Kidney epithelial cell (primary cell): Measurements from ENCODE around the gene SCAMP4. TPM values are rescaled to one million over a fixed set of nuclear protein-coding genes. Genes with fewer than 3 reads are reported as not detected.

Source experiments
- DNase-seq: peaks from one replicate; pipeline ENCODE4 v3.0.0-alpha.2; 2010; ENCODE audit warnings: low read depth
- H3K27me3 ChIP-seq: 2 replicates; pipeline ENCODE4 v1.6.0; 2011; ENCODE audit warnings: low read length; ENCODE audit not compliant: control insufficient read depth, insufficient read depth
- H3K36me3 ChIP-seq: 2 replicates; pipeline ENCODE4 v1.5.1; 2011; ENCODE audit warnings: low read length; ENCODE audit not compliant: control insufficient read depth, insufficient read depth
- H3K4me3 ChIP-seq: 2 replicates; pipeline ENCODE4 v1.5.1; 2011; ENCODE audit warnings: low read depth, mild to moderate bottlenecking, control low read depth, low read length
- CTCF ChIP-seq: IDR thresholded peaks from 2 replicates; pipeline ENCODE4 v1.5.1; 2011; ENCODE audit warnings: mild to moderate bottlenecking, moderate library complexity, low read length, control low read depth, inconsistent platforms; ENCODE audit not compliant: insufficient read depth, poor library complexity, severe bottlenecking
- total RNA-seq: library from RNA; depleted of rRNA; stranded (reverse); fragments of >200 nt; gene quantifications from 2 replicates; pipeline ENCODE4 v1.2.3, GENCODE V29; 2015

The SCAMP4 gene
- total RNA-seq, 1 donor from 2014 or later, result 178 TPM

- TF ChIP-seq CTCF, result no peak
- Histone ChIP-seq H3K36me3 (peaks cover 3% of the 10 kb centered on the region), H3K4me3 (no peak overlapping the region), H3K27me3 (no peaks in the 10 kb centered on the region)
- no peak for DNase-seq
Measured at GRCh38 chr19:1921825-1922224, 16.6 kb downstream of the SCAMP4 start.

- no peaks in the 10 kb centered on the region for H3K27me3 ChIP-seq
- DNase-seq, result no peak
- no peak for TF ChIP-seq CTCF
- peaks cover 3% of the 10 kb centered on the region for H3K36me3 ChIP-seq
- no peak overlapping the region for H3K4me3 ChIP-seq
Measured at GRCh38 chr19:1922803-1923202, 17.6 kb downstream of the SCAMP4 start.

GRCh38 chr19:1923319-1923718, 18.1 kb downstream of the SCAMP4 start:
- no peak for TF ChIP-seq CTCF
- no peak for DNase-seq
- H3K4me3 ChIP-seq, result no peak overlapping the region
- H3K27me3 ChIP-seq, result no peaks in the 10 kb centered on the region
- peaks cover 3% of the 10 kb centered on the region for H3K36me3 ChIP-seq

- no peak for TF ChIP-seq CTCF
- DNase-seq, result no peak
- Histone ChIP-seq H3K27me3 (no peaks in the 10 kb centered on the region), H3K36me3 (peaks cover 3% of the 10 kb centered on the region), H3K4me3 (no peak overlapping the region)
Measured at GRCh38 chr19:1924320-1924961, 19.2 kb downstream of the SCAMP4 start.

- Histone ChIP-seq H3K27me3 (no peaks in the 10 kb centered on the region), H3K4me3 (no peak overlapping the region), H3K36me3 (peaks cover 3% of the 10 kb centered on the region)
- DNase-seq, result no peak
- no peak for TF ChIP-seq CTCF
Measured at GRCh38 chr19:1925544-1925943, 20.3 kb downstream of the SCAMP4 start.
